NB4 (cell line): ENCODE measurements around the gene GALNT13.

Source experiments
- MYC ChIP-seq: IDR thresholded peaks from 2 replicates; pipeline ENCODE4 v1.6.1; 2011; ENCODE audit warnings: low read depth, low read length
- POLR2A ChIP-seq: IDR thresholded peaks from 2 replicates; pipeline ENCODE4 v1.6.1; 2011; ENCODE audit warnings: mild to moderate bottlenecking; ENCODE audit not compliant: insufficient read length; ENCODE audit errors: extremely low read depth
- TF ChIP-seq, protein P1 (sequence below): IDR thresholded peaks from one replicate; pipeline ENCODE4 v1.5.1; 2012; ENCODE audit warnings: low read depth, low read length

DNA sequence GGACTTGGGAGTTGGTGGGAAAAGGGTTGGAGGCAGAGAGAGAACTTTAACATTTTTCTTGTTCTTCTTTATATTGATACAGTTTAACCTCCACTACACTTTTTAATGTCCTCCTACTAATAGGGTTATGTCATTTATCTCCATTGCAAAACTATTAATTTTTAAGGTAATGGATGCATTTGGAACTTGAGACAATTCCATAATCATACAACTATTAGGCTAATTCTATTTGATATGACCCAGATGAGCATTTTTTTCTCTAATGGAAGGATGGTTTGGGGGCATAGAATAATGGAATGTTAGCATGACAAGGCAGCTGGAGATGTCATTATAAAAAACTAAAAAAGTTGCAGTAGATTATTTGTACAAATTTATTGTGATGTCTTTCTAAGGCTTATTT is 587.6 kb downstream of the GALNT13 start:
- TF ChIP-seq POLR2A: no peak
- TF ChIP-seq, protein P1, sequence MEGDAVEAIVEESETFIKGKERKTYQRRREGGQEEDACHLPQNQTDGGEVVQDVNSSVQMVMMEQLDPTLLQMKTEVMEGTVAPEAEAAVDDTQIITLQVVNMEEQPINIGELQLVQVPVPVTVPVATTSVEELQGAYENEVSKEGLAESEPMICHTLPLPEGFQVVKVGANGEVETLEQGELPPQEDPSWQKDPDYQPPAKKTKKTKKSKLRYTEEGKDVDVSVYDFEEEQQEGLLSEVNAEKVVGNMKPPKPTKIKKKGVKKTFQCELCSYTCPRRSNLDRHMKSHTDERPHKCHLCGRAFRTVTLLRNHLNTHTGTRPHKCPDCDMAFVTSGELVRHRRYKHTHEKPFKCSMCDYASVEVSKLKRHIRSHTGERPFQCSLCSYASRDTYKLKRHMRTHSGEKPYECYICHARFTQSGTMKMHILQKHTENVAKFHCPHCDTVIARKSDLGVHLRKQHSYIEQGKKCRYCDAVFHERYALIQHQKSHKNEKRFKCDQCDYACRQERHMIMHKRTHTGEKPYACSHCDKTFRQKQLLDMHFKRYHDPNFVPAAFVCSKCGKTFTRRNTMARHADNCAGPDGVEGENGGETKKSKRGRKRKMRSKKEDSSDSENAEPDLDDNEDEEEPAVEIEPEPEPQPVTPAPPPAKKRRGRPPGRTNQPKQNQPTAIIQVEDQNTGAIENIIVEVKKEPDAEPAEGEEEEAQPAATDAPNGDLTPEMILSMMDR: no peak
- no peak for TF ChIP-seq MYC
